K562 (cell line): ENCODE measurements around the gene MBNL2. TPM values are rescaled to one million over a fixed set of nuclear protein-coding genes. Genes with fewer than 3 reads are reported as not detected.

Experiments
- ATAC-seq: fragments of 200-7000 bp; cut with Tn5 transposase; 3 replicates; pipeline ENCODE4 v1.9.1; 2020; ENCODE audit warnings: moderate library complexity
- BruUV-seq: library from RNA; stranded (reverse); fragments of 400-500 nt; replicated peaks from 2 replicates; lab custom pipeline; 2021; lab: Mats Ljungman, UMichigan
- CTCF ChIA-PET: fragments of 300-600 bp; formaldehyde crosslinking; extraction: SDS; loops from one replicate; lab custom pipeline; 2021; ENCODE audit warnings: low intra/inter-chr PET ratio; lab: Yijun Ruan, JAX
- POLR2A ChIA-PET: fragments of 300-600, 350-650 bp; sonication (Branson Sonifier 250); formaldehyde crosslinking; extraction: SDS; loops from one replicate; lab custom pipeline; 2021; ENCODE audit warnings: antibody characterized with exemption, inconsistent platforms; lab: Yijun Ruan, JAX
- DNase-seq, 4 experiments: peaks; one replicate each; pipeline versions ENCODE4 v3.0.0 to v3.0.0-alpha.2; 2011 to 2018; ENCODE audit warnings: low spot score in 3 of 4, mixed read lengths in 3 of 4; ENCODE audit errors: extremely low read depth in 1 of 4
- FAIRE-seq: peaks from 2 replicates; lab custom pipeline; 2011; peaks lifted over from hg19 to GRCh38; lab: Jason Lieb, UNC
- H2AFZ ChIP-seq: 2 replicates; pipeline ENCODE4 v1.6.0; 2011; ENCODE audit warnings: low read depth, low read length, control low read depth, inconsistent platforms
- H3K27ac ChIP-seq: fragments of 200-600 bp; 3 replicates; pipeline ENCODE4 v1.8.0; 2011; ENCODE audit warnings: low read depth, mild to moderate bottlenecking, control low read depth, inconsistent platforms, low read length, moderate library complexity, mixed read lengths; ENCODE audit errors: extremely low read depth
- H3K27me3 ChIP-seq, 2 experiments: fragments of 300-600 bp in 1 of 2; 2 replicates in 1 of 2; 3 replicates in 1 of 2; pipeline versions ENCODE4 v1.6.0 to v1.8.0; 2011; ENCODE audit warnings: inconsistent platforms in 2 of 2, low read length in 2 of 2, mild to moderate bottlenecking in 1 of 2, mixed read lengths in 1 of 2, moderate library complexity in 1 of 2; ENCODE audit not compliant: control insufficient read depth in 2 of 2, insufficient read depth in 2 of 2
- H3K36me3 ChIP-seq: fragments of 300-600 bp; 3 replicates; pipeline ENCODE4 v1.8.0; 2011; ENCODE audit warnings: mild to moderate bottlenecking, low read length, inconsistent platforms; ENCODE audit not compliant: control insufficient read depth, insufficient read depth
- H3K4me1 ChIP-seq, 2 experiments: fragments of 200-600 bp in 1 of 2; replicated peaks in 1 of 2; 2 replicates in 1 of 2; 3 replicates in 1 of 2; pipeline versions ENCODE4 v1.5.1 to v1.8.0; 2011; ENCODE audit warnings: inconsistent platforms in 2 of 2, low read length in 2 of 2, mild to moderate bottlenecking in 1 of 2, mixed read lengths in 1 of 2, moderate library complexity in 1 of 2; ENCODE audit not compliant: control insufficient read depth in 2 of 2, insufficient read depth in 2 of 2
- H3K4me2 ChIP-seq: 2 replicates; pipeline ENCODE4 v1.6.1; 2011; ENCODE audit warnings: low read length, control low read depth, inconsistent platforms, mixed read lengths; ENCODE audit not compliant: insufficient read depth
- H3K4me3 ChIP-seq: fragments of 200-600 bp; sonication (generic), shearing (Covaris generic); 2 replicates; pipeline ENCODE4 v1.5.1; 2016; ENCODE audit warnings: control low read depth, inconsistent platforms
- H3K79me2 ChIP-seq: fragments of 200-600 bp; 3 replicates; pipeline ENCODE4 v1.8.0; 2011; ENCODE audit warnings: low read length, inconsistent platforms; ENCODE audit not compliant: control insufficient read depth, insufficient read depth
- H3K9ac ChIP-seq, 2 experiments: 2 replicates each; pipeline versions ENCODE4 v1.6.0 to v1.6.1; 2011; ENCODE audit warnings: low read depth in 2 of 2, low read length in 2 of 2, control low read depth in 1 of 2, inconsistent platforms in 1 of 2, mild to moderate bottlenecking in 1 of 2, mixed read lengths in 1 of 2; ENCODE audit not compliant: insufficient read depth in 1 of 2
- H3K9me1 ChIP-seq: one replicate; pipeline ENCODE4 v1.6.0; 2011; ENCODE audit warnings: inconsistent platforms, mild to moderate bottlenecking, low read length, moderate library complexity; ENCODE audit not compliant: control insufficient read depth, insufficient read depth
- H3K9me3 ChIP-seq: replicated peaks from 2 replicates; pipeline ENCODE4 v1.5.1; 2011; ENCODE audit warnings: low read depth, low read length, inconsistent platforms; ENCODE audit not compliant: control insufficient read depth, insufficient read depth
- H4K20me1 ChIP-seq: replicated peaks from 2 replicates; pipeline ENCODE4 v1.6.1; 2011; ENCODE audit warnings: low read length, inconsistent platforms, mixed read lengths; ENCODE audit not compliant: control insufficient read depth, insufficient read depth
- BMI1 ChIP-seq: fragments of 150-350 bp; IDR thresholded peaks from 2 replicates; pipeline ENCODE4 v1.6.1; 2014; ENCODE audit warnings: low read length
- EGR1 ChIP-seq: fragments of 450-650 bp; conservative IDR thresholded peaks from 2 replicates; pipeline ENCODE4 v1.6.1; 2017; ENCODE audit warnings: mild to moderate bottlenecking
- GABPB2 ChIP-seq: fragments of 250-450 bp; sonication (Bioruptor Pico); conservative IDR thresholded peaks from 2 replicates; pipeline ENCODE4 v1.5.1; 2021; ENCODE audit warnings: mild to moderate bottlenecking
- HMG20A ChIP-seq: fragments of 450-650 bp; formaldehyde crosslinking; conservative IDR thresholded peaks from 2 replicates; pipeline ENCODE4 v1.4.0; 2020; ENCODE audit warnings: mild to moderate bottlenecking, mixed read lengths
- KLF1 ChIP-seq: fragments of 450-650 bp; IDR thresholded peaks from 2 replicates; pipeline ENCODE4 v1.6.1; 2016; ENCODE audit warnings: missing genetic modification characterization, missing compliant biosample characterization
- KLF6 ChIP-seq: fragments of 250-450 bp; sonication (Bioruptor Pico); IDR thresholded peaks from 2 replicates; pipeline ENCODE4 v1.4.0; 2020; ENCODE audit warnings: mild to moderate bottlenecking, moderate library complexity, borderline replicate concordance
- OTX1 ChIP-seq: fragments of 450-650 bp; formaldehyde crosslinking; IDR thresholded peaks from 2 replicates; pipeline ENCODE4 v1.4.0; 2022; ENCODE audit warnings: mild to moderate bottlenecking
- SAFB ChIP-seq: fragments of 200-400 bp; formaldehyde crosslinking; IDR thresholded peaks from 2 replicates; pipeline ENCODE4 v1.6.1; 2017; ENCODE audit warnings: low read depth, low read length, borderline replicate concordance
- SAFB2 ChIP-seq: fragments of 200-400 bp; formaldehyde crosslinking; IDR thresholded peaks from 2 replicates; pipeline ENCODE4 v1.6.1; 2018; ENCODE audit warnings: borderline replicate concordance, low read length, low read depth, moderate library complexity; ENCODE audit not compliant: severe bottlenecking
- SIRT6 ChIP-seq: IDR thresholded peaks from one replicate; pipeline ENCODE4 v1.6.1; 2012; ENCODE audit warnings: low read depth, mild to moderate bottlenecking, control low read depth, inconsistent platforms, low read length, moderate library complexity
- SLC30A9 ChIP-seq: fragments of 250-450 bp; sonication (Bioruptor Pico); IDR thresholded peaks from 2 replicates; pipeline ENCODE4 v1.8.0; 2022; ENCODE audit warnings: mild to moderate bottlenecking, moderate library complexity
- SREBF1 ChIP-seq: fragments of 150-350 bp; IDR thresholded peaks from 2 replicates; pipeline ENCODE4 v1.6.1; 2014; ENCODE audit warnings: antibody characterized with exemption, low read depth, low read length, borderline replicate concordance
- TRIM24 ChIP-seq, 2 experiments: fragments of 450-650 bp; IDR thresholded peaks; 2 replicates each; pipeline ENCODE4 v1.6.1; 2016
- ZBTB8A ChIP-seq: fragments of 450-650 bp; IDR thresholded peaks from 2 replicates; pipeline ENCODE4 v1.6.1; 2018; ENCODE audit warnings: mild to moderate bottlenecking, moderate library complexity; ENCODE audit not compliant: partially characterized antibody
- ZFP91 ChIP-seq: sonication (generic); formaldehyde crosslinking; IDR thresholded peaks from 2 replicates; pipeline ENCODE4 v1.8.0; 2022; ENCODE audit warnings: mild to moderate bottlenecking, missing genetic modification reagents
- ZNF282 ChIP-seq: sonication (generic); formaldehyde crosslinking; IDR thresholded peaks from 2 replicates; pipeline ENCODE4 v1.8.1; 2023; ENCODE audit warnings: missing genetic modification reagents
- ZNF699 ChIP-seq: fragments of 250-450 bp; sonication (Bioruptor Pico); IDR thresholded peaks from 2 replicates; pipeline ENCODE4 v1.8.0; 2021; ENCODE audit warnings: mild to moderate bottlenecking, moderate library complexity; ENCODE audit not compliant: insufficient replicate concordance
- WGBS: fragments of 100-300 bp; shearing (Covaris generic); methylation state at CpG from one replicate; pipeline ENCODE4 v1.1.6; 2016; ENCODE audit warnings: low coverage, mixed read lengths; ENCODE audit not compliant: insufficient coverage; ENCODE audit errors: missing lambda C conversion rate; 5-methylcytosine and 5-hydroxymethylcytosine counted together
- in situ Hi-C: fragments of 300-500 bp; cut with MboI; formaldehyde crosslinking; loops from 4 replicates; pipeline ENCODE4 v1.15.0; 2018; ENCODE audit warnings: inconsistent platforms, mixed read lengths
- intact Hi-C: fragments of 100-400 bp; cut with micrococcal nuclease; formaldehyde crosslinking; loops from 2 replicates; pipeline ENCODE4 v1.14.2; 2022
- polyA plus RNA-seq, 8 experiments: library from polyadenylated mRNA; depleted of rRNA in 4 of 8; stranded (reverse) in 5 of 8; unstranded in 3 of 8; fragments of >200 nt; fragmentation: Nextera tagmentation in 2 of 8; fragmentation: Illumina TruSeq in 1 of 8; extraction: Ambion mirVana in 2 of 8; extraction: Trizol in 1 of 8; gene quantifications; 2 replicates each; pipeline versions ENCODE4 v1.2.1 to v1.2.3, GENCODE V29; 2011 to 2014; ENCODE audit warnings: inconsistent platforms in 1 of 8, missing spikeins in 1 of 8
- total RNA-seq, 7 experiments: library from RNA; depleted of rRNA in 6 of 7; stranded (reverse); fragments of >200 nt in 6 of 7; fragmentation: Illumina TruSeq in 2 of 7; extraction: Trizol in 2 of 7; gene quantifications; 2 replicates each; pipeline versions ENCODE4 v1.2.1 to v1.2.3, GENCODE V29; 2011 to 2021; ENCODE audit warnings: low replicate concordance in 1 of 7
- TF ChIP-seq, protein P1 (sequence below): IDR thresholded peaks from 2 replicates; pipeline ENCODE4 v1.6.1; 2012; ENCODE audit warnings: low read depth, low read length, improper control_type of control experiment, borderline replicate concordance

MBNL2 gene
- total and polyA plus RNA-seq, 9 of the 15 experiments (the other 6 are each of a cell fraction or from before 2014, with no cell fraction given): 7.0 to 24.8 (median 13.8) TPM

GRCh38 chr13:97342136-97342535 is 120.0 kb downstream of the MBNL2 start:
- Histone ChIP-seq H4K20me1 (peaks cover 4% of the 10 kb centered on the region; the same call in 1 of the 2 replicates), H2AFZ (no peak overlapping the region), H3K9ac (no peak overlapping the region), H3K9me3 (no peaks in the 10 kb centered on the region), H3K4me2 (no peak overlapping the region), H3K79me2 (peaks cover 6% of the 10 kb centered on the region; the same call in 2 of the 3 replicates), H3K36me3 (peaks cover 10% of the 10 kb centered on the region; the same call in 1 of the 3 replicates), H3K27me3 (no peaks in the 10 kb centered on the region), H3K27ac (no peak overlapping the region), H3K4me1 (peaks cover 5 to 12% of the 10 kb centered on the region in 2 experiments; a peak in 3 of 5 replicates), H3K4me3 (no peak overlapping the region), H3K9me1 (peaks cover 4% of the 10 kb centered on the region)
- DNase-seq (no peak), FAIRE-seq (no peak), ATAC-seq (no peak)
- WGBS: 61% methylated on average over 2 of the region's 2 CpGs
- BruUV-seq: no TSS peak
- in situ Hi-C loops: no loop called here
- intact Hi-C loops: loop anchor here (5.0 kb wide), 2 partner anchors 85 to 115 kb away; no protein-coding TSS in a partner anchor
- POLR2A ChIA-PET: no interaction called here
- TF ChIP-seq TRIM24 (IDR thresholded peaks at IDR 0.05): no peak
- no peak for TF ChIP-seq ZBTB8A
- no peak for TF ChIP-seq EGR1
- TF ChIP-seq HMG20A (CRISPR knock-in tag): no peak
- no peak for TF ChIP-seq BMI1
- TF ChIP-seq KLF6 (CRISPR knock-in tag): no peak
- no peak for TF ChIP-seq SREBF1
- no peak for TF ChIP-seq SAFB
- no peak for TF ChIP-seq SLC30A9
- TF ChIP-seq ZNF282 (CRISPR knock-in tag): no peak
- no peak for TF ChIP-seq ZFP91 (CRISPR knock-in tag)
- no peak for TF ChIP-seq KLF1 (tag)
- TF ChIP-seq ZNF699 (CRISPR knock-in tag): no peak
- TF ChIP-seq SIRT6: no peak
- no peak for TF ChIP-seq SAFB2
- no peak for TF ChIP-seq GABPB2 (CRISPR knock-in tag)
- TF ChIP-seq OTX1 (CRISPR knock-in tag): no peak
- TF ChIP-seq, protein P1, sequence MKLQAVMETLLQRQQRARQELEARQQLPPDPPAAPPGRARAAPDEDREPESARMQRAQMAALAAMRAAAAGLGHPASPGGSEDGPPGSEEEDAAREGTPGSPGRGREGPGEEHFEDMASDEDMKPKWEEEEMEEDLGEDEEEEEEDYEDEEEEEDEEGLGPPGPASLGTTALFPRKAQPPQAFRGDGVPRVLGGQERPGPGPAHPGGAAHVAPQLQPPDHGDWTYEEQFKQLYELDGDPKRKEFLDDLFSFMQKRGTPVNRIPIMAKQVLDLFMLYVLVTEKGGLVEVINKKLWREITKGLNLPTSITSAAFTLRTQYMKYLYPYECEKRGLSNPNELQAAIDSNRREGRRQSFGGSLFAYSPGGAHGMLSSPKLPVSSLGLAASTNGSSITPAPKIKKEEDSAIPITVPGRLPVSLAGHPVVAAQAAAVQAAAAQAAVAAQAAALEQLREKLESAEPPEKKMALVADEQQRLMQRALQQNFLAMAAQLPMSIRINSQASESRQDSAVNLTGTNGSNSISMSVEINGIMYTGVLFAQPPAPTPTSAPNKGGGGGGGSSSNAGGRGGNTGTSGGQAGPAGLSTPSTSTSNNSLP: no peak
- CTCF ChIA-PET: no interaction called here
